ENCODE measurements around the gene CBLN4.

DNA sequence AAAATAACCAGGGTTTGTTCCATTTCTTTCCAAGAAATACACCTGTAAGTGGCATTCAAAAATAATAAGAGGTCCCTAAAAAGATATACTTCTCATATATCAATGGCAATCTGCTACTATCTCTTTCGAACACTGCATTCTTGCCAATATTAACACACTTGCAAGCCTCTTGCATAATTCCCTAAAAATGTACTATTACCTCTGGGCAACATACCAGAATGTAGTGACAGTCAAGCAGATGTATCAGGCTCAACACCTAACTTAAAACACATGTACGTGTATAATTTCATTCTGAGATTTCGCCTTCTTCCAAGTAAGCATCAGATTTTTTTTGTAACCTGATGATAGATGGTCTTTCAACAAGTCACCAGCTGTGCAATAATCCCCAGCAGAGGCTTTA lies 3.4 kb downstream of the CBLN4 start:
- TF ChIP-seq, protein P1, sequence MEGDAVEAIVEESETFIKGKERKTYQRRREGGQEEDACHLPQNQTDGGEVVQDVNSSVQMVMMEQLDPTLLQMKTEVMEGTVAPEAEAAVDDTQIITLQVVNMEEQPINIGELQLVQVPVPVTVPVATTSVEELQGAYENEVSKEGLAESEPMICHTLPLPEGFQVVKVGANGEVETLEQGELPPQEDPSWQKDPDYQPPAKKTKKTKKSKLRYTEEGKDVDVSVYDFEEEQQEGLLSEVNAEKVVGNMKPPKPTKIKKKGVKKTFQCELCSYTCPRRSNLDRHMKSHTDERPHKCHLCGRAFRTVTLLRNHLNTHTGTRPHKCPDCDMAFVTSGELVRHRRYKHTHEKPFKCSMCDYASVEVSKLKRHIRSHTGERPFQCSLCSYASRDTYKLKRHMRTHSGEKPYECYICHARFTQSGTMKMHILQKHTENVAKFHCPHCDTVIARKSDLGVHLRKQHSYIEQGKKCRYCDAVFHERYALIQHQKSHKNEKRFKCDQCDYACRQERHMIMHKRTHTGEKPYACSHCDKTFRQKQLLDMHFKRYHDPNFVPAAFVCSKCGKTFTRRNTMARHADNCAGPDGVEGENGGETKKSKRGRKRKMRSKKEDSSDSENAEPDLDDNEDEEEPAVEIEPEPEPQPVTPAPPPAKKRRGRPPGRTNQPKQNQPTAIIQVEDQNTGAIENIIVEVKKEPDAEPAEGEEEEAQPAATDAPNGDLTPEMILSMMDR (IDR thresholded peaks at IDR 0.05), result no peak
- TF ChIP-seq POLR2A (IDR thresholded peaks at IDR 0.05), result no peak

All from thyroid gland (tissue), 4 donors.